SK-N-SH treated with all-trans-retinoic acid at 6 μM for 48 hours (cell line): Measurements from ENCODE around the gene IFT172.
"Not testable (repeated sequence)": the region's sequence is repeated elsewhere in the genome, so short reads cannot be mapped to it uniquely, and the experiment has no call there.

ENCODE experiments used
- ATAC-seq: fragments of 200-7000 bp; cut with Tn5 transposase; 3 replicates; pipeline ENCODE4 v1.9.1; 2020; ENCODE audit warnings: mild to moderate bottlenecking, moderate library complexity
- ARNTL ChIP-seq: fragments of 450-650 bp; formaldehyde crosslinking; IDR thresholded peaks from 2 replicates; pipeline ENCODE4 v1.5.0; 2020; ENCODE audit warnings: low read depth, mild to moderate bottlenecking, moderate library complexity, borderline replicate concordance
- BACH2 ChIP-seq: fragments of 250-450 bp; sonication (Bioruptor Pico); IDR thresholded peaks from 2 replicates; pipeline ENCODE4 v1.9.0; 2021; ENCODE audit warnings: mild to moderate bottlenecking, borderline replicate concordance
- CSDC2 ChIP-seq: fragments of 250-450 bp; sonication (Bioruptor Pico); IDR thresholded peaks from 2 replicates; pipeline ENCODE4 v1.5.0; 2020; ENCODE audit warnings: mild to moderate bottlenecking, moderate library complexity
- CSRNP3 ChIP-seq: fragments of 250-450 bp; sonication (Bioruptor Pico); IDR thresholded peaks from 2 replicates; pipeline ENCODE4 v1.5.1; 2021; ENCODE audit warnings: mild to moderate bottlenecking, moderate library complexity
- GLIS3 ChIP-seq: fragments of 250-450 bp; sonication (Bioruptor Pico); IDR thresholded peaks from 2 replicates; pipeline ENCODE4 v1.5.0; 2020; ENCODE audit warnings: mild to moderate bottlenecking, moderate library complexity
- ISL1 ChIP-seq: fragments of 250-450 bp; sonication (Bioruptor Pico); IDR thresholded peaks from 2 replicates; pipeline ENCODE4 v2.1.2; 2022; ENCODE audit warnings: mild to moderate bottlenecking, moderate library complexity
- OSR1 ChIP-seq: fragments of 250-450 bp; sonication (Bioruptor Pico); IDR thresholded peaks from 2 replicates; pipeline ENCODE4 v1.8.0; 2022; ENCODE audit warnings: moderate library complexity, mild to moderate bottlenecking, inconsistent platforms
- PPARA ChIP-seq: fragments of 250-450 bp; sonication (Bioruptor Pico); IDR thresholded peaks from 2 replicates; pipeline ENCODE4 v1.5.0; 2020; ENCODE audit warnings: mild to moderate bottlenecking, borderline replicate concordance
- SNAI2 ChIP-seq: fragments of 250-450 bp; sonication (Bioruptor Pico); IDR thresholded peaks from 2 replicates; pipeline ENCODE4 v1.5.0; 2020; ENCODE audit warnings: mild to moderate bottlenecking, moderate library complexity
- TCF4 ChIP-seq: fragments of 250-450 bp; sonication (Bioruptor Pico); IDR thresholded peaks from 2 replicates; pipeline ENCODE4 v1.8.0; 2021; ENCODE audit warnings: mild to moderate bottlenecking, moderate library complexity, borderline replicate concordance
- TOX ChIP-seq: fragments of 250-450 bp; sonication (Bioruptor Pico); IDR thresholded peaks from 2 replicates; pipeline ENCODE4 v1.8.0; 2021; ENCODE audit warnings: mild to moderate bottlenecking, moderate library complexity, borderline replicate concordance
- ZC3H10 ChIP-seq: fragments of 250-450 bp; sonication (Bioruptor Pico); IDR thresholded peaks from 2 replicates; pipeline ENCODE4 v1.5.1; 2021; ENCODE audit warnings: mild to moderate bottlenecking, moderate library complexity
- ZFP3 ChIP-seq: fragments of 250-450 bp; sonication (Bioruptor Pico); IDR thresholded peaks from 2 replicates; pipeline ENCODE4 v1.5.0; 2020; ENCODE audit warnings: mild to moderate bottlenecking, moderate library complexity
- ZFP30 ChIP-seq: fragments of 450-650 bp; formaldehyde crosslinking; IDR thresholded peaks from 2 replicates; pipeline ENCODE4 v1.5.0; 2022; ENCODE audit warnings: mild to moderate bottlenecking, moderate library complexity
- ZNF565 ChIP-seq: fragments of 450-650 bp; formaldehyde crosslinking; conservative IDR thresholded peaks from 2 replicates; pipeline ENCODE4 v1.5.0; 2020; ENCODE audit warnings: low read depth, mild to moderate bottlenecking, moderate library complexity
- ZNF70 ChIP-seq: fragments of 450-650 bp; formaldehyde crosslinking; IDR thresholded peaks from 2 replicates; pipeline ENCODE4 v1.5.0; 2020; ENCODE audit warnings: mild to moderate bottlenecking, moderate library complexity
- ZNF8 ChIP-seq: fragments of 450-650 bp; formaldehyde crosslinking; IDR thresholded peaks from 2 replicates; pipeline ENCODE4 v1.5.0; 2020; ENCODE audit warnings: mild to moderate bottlenecking, moderate library complexity
- TF ChIP-seq, protein P1 (sequence below): fragments of 250-450 bp; sonication (Bioruptor Pico); IDR thresholded peaks from 2 replicates; pipeline ENCODE4 v1.5.1; 2020; ENCODE audit warnings: low read depth, mild to moderate bottlenecking, moderate library complexity
- TF ChIP-seq, protein P2 (sequence below): fragments of 250-450 bp; sonication (Bioruptor Pico); IDR thresholded peaks from 2 replicates; pipeline ENCODE4 v1.5.0; 2020; ENCODE audit warnings: mild to moderate bottlenecking, moderate library complexity
- TF ChIP-seq, protein P3 (sequence below): fragments of 250-450 bp; sonication (Bioruptor Pico); IDR thresholded peaks from 2 replicates; pipeline ENCODE4 v1.8.0; 2020; ENCODE audit warnings: mild to moderate bottlenecking, moderate library complexity, borderline replicate concordance

The IFT172 gene

DNA sequence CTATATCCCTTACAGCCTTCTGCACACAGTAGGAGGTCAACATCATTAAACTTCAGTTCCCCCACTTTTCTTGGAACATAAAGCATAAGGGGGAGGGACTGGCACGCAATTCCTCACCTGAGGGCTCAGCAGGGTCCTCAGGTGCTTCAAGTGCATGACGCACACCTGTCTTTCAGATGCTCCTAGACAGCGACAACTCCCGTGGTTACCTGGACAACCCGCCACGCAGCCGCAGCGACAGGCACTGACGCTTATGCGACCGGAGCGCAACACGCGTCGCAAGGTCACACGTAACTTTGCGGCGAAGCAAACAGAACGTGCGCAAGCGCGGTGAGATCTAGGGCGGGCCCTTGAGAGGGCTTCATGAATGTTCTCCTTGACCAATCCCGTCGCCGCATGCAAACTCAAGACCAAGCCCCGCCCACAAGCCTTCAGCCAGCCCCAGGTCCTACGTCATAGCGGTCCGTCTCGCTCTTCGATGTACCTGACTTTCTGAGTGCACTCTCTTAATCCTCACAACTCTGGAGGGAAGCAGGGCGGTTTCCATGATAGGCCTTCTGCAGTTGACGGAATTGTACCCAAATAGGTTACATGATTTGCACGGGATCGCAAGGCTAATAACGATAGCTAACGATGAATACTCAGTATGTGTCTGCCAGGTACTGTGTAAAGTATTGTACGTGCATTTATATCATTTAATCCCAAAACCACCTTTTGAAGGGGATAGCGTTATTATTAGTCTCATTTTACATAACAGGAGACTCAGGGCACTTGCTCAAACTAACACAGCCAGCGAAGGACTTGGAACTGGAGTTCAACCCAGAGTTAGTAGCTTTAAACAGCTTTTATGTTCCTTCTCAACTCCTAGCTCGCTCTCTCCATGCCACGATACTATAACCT lies at the start of gene IFT172:
TSS of gene IFT172 (minus strand) at position 246 of the 900 bp plus-strand sequence. CDS start at position 156, 90 bp downstream.
- TF ChIP-seq ZNF565 (CRISPR knock-in tag), result no peak
- TF ChIP-seq GLIS3 (CRISPR knock-in tag), result 0 out of 2 replicates have a peak, but pooled peaks have one; percentile 32
- ATAC-seq, result peak; percentile 97

DNA sequence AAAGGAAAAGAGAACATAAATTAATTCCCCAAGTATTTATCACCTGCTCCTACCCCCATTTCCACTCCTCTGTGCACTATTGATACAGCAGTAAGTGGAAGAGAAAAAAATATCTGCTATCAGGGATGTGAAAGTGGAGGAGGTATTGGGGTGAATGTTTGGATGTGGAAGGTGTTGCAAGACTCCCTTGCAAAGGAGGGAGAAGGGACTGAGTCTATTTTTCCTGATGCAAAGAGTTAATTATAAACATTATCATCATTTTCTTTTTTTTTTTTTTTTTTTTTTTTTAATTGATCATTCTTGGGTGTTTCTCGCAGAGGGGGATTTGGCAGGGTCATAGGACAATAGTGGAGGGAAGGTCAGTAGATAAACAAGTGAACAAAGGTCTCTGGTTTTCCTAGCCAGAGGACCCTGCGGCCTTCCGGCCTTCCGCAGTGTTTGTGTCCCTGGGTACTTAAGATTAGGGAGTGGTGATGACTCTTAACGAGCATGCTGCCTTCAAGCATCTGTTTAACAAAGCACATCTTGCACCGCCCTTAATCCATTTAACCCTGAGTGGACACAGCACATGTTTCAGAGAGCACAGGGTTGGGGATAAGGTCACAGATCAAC lies 49.4 kb upstream of the IFT172 start:
- ATAC-seq, result not testable (repeated sequence)

- TF ChIP-seq ZNF565 (CRISPR knock-in tag), result no peak
- TF ChIP-seq PPARA, result no peak
- TF ChIP-seq, protein P1, sequence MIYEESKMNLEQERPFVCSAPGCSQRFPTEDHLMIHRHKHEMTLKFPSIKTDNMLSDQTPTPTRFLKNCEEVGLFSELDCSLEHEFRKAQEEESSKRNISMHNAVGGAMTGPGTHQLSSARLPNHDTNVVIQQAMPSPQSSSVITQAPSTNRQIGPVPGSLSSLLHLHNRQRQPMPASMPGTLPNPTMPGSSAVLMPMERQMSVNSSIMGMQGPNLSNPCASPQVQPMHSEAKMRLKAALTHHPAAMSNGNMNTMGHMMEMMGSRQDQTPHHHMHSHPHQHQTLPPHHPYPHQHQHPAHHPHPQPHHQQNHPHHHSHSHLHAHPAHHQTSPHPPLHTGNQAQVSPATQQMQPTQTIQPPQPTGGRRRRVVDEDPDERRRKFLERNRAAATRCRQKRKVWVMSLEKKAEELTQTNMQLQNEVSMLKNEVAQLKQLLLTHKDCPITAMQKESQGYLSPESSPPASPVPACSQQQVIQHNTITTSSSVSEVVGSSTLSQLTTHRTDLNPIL (CRISPR knock-in tag), result no peak
- no peak for TF ChIP-seq CSDC2
- TF ChIP-seq ZNF70, result no peak
- TF ChIP-seq, protein P2, sequence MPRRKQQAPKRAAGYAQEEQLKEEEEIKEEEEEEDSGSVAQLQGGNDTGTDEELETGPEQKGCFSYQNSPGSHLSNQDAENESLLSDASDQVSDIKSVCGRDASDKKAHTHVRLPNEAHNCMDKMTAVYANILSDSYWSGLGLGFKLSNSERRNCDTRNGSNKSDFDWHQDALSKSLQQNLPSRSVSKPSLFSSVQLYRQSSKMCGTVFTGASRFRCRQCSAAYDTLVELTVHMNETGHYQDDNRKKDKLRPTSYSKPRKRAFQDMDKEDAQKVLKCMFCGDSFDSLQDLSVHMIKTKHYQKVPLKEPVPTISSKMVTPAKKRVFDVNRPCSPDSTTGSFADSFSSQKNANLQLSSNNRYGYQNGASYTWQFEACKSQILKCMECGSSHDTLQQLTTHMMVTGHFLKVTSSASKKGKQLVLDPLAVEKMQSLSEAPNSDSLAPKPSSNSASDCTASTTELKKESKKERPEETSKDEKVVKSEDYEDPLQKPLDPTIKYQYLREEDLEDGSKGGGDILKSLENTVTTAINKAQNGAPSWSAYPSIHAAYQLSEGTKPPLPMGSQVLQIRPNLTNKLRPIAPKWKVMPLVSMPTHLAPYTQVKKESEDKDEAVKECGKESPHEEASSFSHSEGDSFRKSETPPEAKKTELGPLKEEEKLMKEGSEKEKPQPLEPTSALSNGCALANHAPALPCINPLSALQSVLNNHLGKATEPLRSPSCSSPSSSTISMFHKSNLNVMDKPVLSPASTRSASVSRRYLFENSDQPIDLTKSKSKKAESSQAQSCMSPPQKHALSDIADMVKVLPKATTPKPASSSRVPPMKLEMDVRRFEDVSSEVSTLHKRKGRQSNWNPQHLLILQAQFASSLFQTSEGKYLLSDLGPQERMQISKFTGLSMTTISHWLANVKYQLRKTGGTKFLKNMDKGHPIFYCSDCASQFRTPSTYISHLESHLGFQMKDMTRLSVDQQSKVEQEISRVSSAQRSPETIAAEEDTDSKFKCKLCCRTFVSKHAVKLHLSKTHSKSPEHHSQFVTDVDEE (CRISPR knock-in tag), result no peak
- TF ChIP-seq ZFP30, result no peak
- TF ChIP-seq TCF4 (CRISPR knock-in tag), result no peak
- TF ChIP-seq OSR1 (CRISPR knock-in tag), result no peak
- no peak for TF ChIP-seq ISL1 (CRISPR knock-in tag)
- ATAC-seq, result no peak
Measured at GRCh38 chr2:27537287-27537686, 47.7 kb upstream of the IFT172 start.

DNA sequence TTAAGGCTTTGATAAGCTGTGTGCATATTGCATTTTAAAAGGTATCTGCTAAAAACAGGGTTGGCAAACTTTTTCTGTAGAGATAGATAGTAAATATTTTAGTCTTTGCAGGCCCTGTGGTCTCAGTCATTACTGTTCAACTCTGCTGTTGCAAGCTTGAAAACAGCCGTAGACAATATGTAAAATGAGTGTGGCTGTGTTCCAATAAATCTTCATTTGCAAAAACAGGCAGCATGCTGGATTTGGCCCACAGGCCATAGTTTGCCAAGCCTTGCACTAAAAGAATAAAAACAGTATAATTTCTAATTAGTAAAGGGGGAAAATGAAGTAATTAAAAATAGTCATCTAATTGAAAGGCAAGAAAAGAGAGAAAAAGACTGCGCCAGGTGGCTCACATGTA lies 42.4 kb upstream of the IFT172 start:
- ATAC-seq, result no peak
- TF ChIP-seq ZFP3 (CRISPR knock-in tag), result no peak
- TF ChIP-seq CSDC2, result no peak
- no peak for TF ChIP-seq TOX (CRISPR knock-in tag)
- TF ChIP-seq, protein P3, sequence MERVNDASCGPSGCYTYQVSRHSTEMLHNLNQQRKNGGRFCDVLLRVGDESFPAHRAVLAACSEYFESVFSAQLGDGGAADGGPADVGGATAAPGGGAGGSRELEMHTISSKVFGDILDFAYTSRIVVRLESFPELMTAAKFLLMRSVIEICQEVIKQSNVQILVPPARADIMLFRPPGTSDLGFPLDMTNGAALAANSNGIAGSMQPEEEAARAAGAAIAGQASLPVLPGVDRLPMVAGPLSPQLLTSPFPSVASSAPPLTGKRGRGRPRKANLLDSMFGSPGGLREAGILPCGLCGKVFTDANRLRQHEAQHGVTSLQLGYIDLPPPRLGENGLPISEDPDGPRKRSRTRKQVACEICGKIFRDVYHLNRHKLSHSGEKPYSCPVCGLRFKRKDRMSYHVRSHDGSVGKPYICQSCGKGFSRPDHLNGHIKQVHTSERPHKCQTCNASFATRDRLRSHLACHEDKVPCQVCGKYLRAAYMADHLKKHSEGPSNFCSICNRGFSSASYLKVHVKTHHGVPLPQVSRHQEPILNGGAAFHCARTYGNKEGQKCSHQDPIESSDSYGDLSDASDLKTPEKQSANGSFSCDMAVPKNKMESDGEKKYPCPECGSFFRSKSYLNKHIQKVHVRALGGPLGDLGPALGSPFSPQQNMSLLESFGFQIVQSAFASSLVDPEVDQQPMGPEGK (CRISPR knock-in tag), result no peak
- no peak for TF ChIP-seq BACH2 (CRISPR knock-in tag)
- no peak for TF ChIP-seq ZNF70
- no peak for TF ChIP-seq CSRNP3 (CRISPR knock-in tag)
- no peak for TF ChIP-seq GLIS3 (CRISPR knock-in tag)
- no peak for TF ChIP-seq ARNTL
- no peak for TF ChIP-seq ZC3H10 (CRISPR knock-in tag)
- TF ChIP-seq, protein P1 (CRISPR knock-in tag), result no peak
- TF ChIP-seq, protein P2 (CRISPR knock-in tag), result no peak
- no peak for TF ChIP-seq SNAI2 (CRISPR knock-in tag)
- no peak for TF ChIP-seq ZNF8 (CRISPR knock-in tag)
- no peak for TF ChIP-seq OSR1 (CRISPR knock-in tag)
- TF ChIP-seq ZFP30, result no peak
- no peak for TF ChIP-seq ZNF565 (CRISPR knock-in tag)
- no peak for TF ChIP-seq ISL1 (CRISPR knock-in tag)
